ENCODE data around the gene SFXN3.

SFXN3 gene

GRCh38 chr10:101073631-101074030 lies 42.6 kb downstream of the SFXN3 start:
- DNase-seq (ENCODE audit: low spot score) = no peak

- no peak for DNase-seq (ENCODE audit: low spot score)
Observed at GRCh38 chr10:101075775-101076174, 44.7 kb downstream of the SFXN3 start.

DNA sequence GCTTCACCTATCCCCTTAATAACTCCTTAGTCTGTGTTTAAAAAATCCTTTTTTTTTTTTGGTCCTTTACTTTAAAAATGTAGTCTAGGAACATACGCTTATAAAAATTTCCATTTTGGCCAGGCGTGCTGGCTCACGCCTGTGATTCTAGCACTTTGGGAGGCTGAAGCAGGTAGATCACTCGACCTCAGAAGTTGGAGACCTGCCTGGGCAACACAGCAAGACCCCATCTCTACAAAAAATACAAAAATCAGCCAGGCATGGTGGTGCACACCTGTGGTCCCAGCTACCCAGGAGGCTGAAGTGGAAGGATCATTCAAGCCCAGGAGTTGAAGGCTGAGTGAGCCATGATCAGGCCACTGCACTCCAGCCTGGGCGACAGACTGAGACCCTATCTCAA lies 45.6 kb downstream of the SFXN3 start:
- no peak for DNase-seq (ENCODE audit: low spot score)

GRCh38 chr10:101079874-101080273 lies 48.8 kb downstream of the SFXN3 start:
- DNase-seq (ENCODE audit: low spot score) = no peak

GRCh38 chr10:101080933-101081931 lies 50.2 kb downstream of the SFXN3 start:
- DNase-seq (ENCODE audit: low spot score) = no peak

DNA sequence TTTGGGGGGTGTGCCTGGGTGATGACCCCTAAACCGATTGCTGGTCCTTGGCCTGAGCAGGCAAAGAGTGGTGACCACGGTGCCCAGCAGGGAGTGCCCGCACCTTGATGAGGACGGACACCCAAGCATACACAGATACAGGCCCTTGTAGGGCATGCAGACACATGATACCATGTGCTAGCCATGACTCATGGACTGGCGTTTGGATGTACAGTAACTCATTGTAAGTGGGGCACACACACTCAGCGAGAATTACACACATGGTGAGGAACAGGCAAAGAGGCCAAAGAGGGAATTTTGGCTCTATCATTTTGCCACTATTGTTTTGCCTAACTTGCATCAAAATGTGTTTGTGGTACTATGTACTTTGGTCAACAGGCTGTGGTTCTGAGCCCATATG lies 54.8 kb downstream of the SFXN3 start:
- DNase-seq (ENCODE audit: low spot score) = no peak

DNA sequence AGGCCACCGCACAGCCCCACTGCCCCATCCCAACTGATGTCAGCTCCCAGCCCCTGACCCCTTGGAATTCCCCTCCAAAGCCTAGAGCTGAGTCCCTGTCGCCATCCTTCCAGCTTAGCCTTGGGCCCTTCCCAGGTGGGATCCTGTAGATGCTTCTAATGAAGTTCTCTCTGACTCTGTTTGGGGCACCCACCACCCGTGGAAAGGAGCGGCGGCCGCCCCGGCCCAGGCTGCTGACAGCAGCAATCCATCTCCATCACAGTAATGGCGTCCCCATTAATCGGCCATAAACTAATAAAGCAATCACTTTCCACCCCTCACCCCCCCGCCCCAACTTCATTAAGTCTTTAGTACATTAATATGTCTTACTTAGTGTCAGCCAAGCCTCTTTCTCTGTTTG lies 56.3 kb downstream of the SFXN3 start:
- no peak for DNase-seq (ENCODE audit: low spot score)

- no peak for DNase-seq (ENCODE audit: low spot score)
Observed at GRCh38 chr10:101087965-101088364, 56.9 kb downstream of the SFXN3 start.

DNA sequence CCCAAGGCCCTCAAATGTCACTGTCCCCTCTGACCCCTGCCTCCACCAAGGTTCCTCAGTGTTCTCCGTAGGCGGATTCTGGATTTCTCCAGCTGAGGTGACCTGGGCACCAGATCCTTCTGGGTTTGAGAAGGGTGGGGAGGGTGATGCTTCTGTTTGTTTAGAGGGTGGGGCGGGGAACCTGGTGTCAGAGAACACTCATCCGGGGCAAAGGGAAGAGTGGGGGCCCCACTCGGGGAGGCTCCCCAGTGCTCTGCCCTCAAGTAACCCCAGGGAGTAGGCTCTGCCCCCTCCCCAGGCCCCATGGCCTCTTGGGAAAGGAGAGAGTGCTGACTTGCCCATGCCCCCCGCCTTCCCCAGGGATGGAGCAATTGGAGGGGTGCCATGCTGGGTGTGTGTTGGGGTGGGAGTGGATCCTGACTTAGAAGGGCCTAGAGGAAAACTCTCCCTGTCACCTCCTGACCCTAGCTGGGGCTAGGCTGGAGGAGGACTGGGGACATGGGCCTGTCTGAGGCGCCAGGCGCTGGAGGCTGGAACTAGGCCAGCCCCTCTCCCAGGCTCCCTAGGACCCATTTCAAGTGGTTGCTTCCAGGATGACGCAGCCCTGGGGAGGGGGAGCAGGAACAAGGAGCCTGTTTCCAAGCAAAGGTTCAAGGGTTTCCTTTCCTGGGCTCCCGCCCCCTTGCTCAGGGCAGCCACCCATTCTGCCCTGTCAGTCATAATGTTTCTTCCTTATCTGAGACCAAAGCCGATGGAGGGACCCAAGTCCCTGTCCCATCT lies 58.7 kb downstream of the SFXN3 start:
- DNase-seq (ENCODE audit: low spot score) = no peak

DNA sequence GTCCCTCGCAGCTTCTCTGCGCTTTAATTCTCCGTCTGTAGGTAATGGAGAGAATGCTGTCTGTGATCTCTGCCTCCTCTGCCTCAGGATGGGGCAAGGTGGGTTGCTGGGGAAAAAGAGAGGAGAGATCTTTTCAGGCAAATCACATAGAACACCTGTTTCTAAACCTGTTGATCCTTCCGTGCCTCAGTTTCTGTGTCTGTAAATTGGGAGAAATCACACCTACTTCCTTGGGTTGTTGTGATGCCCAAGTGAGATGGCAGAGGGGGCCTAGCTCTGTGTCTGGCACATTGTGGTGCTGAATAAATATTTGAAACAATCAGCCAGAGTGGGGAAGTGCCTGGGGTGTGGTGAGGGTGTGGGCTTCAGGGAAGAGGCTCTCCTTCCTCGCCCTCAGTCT lies 59.6 kb downstream of the SFXN3 start:
- no peak for DNase-seq (ENCODE audit: low spot score)
